Mesothelial cell of epicardium (in vitro differentiated cells): ENCODE data around the gene GPR65. TPM values are rescaled to one million over a fixed set of nuclear protein-coding genes. Genes with fewer than 3 reads are reported as not detected.

Source experiments
- DNase-seq, 2 experiments: peaks; one replicate each; pipeline ENCODE4 v3.0.0; 2021; ENCODE audit warnings: low spot score in 2 of 2; ENCODE audit not compliant: unreplicated experiment in 2 of 2
- H3K27ac Mint-ChIP-seq: 2 replicates; pipeline ENCODE4 v1.8.0; 2021; ENCODE audit warnings: mixed read lengths
- H3K27me3 Mint-ChIP-seq: 2 replicates; pipeline ENCODE4 v1.8.0; 2021; ENCODE audit warnings: low read depth, mixed read lengths
- H3K36me3 Mint-ChIP-seq: 2 replicates; pipeline ENCODE4 v1.8.0; 2021; ENCODE audit warnings: mixed read lengths
- H3K4me1 Mint-ChIP-seq: 2 replicates; pipeline ENCODE4 v1.8.0; 2021; ENCODE audit warnings: mixed read lengths
- H3K4me3 Mint-ChIP-seq: 2 replicates; pipeline ENCODE4 v1.8.0; 2021; ENCODE audit warnings: mild to moderate bottlenecking, moderate library complexity, mixed read lengths
- H3K9me3 Mint-ChIP-seq: 2 replicates; pipeline ENCODE4 v1.8.0; 2021; ENCODE audit warnings: mixed read lengths
- CTCF ChIP-seq: fragments of 200-600 bp; sonication (generic); IDR thresholded peaks from one replicate; pipeline ENCODE4 v1.5.0; 2021; ENCODE audit warnings: antibody characterized with exemption; ENCODE audit not compliant: unreplicated experiment
- total RNA-seq: library from RNA; stranded (reverse); gene quantifications from 3 replicates; pipeline ENCODE4 v1.2.1, GENCODE V29; 2021

GPR65 gene
- total RNA-seq, 1 donor from 2014 or later: not detected

- Mint-ChIP-seq H3K27ac (no peak overlapping the region), H3K36me3 (no peaks in the 10 kb centered on the region), H3K27me3 (no peaks in the 10 kb centered on the region), H3K9me3 (no peaks in the 10 kb centered on the region), H3K4me3 (no peak overlapping the region), H3K4me1 (no peaks in the 10 kb centered on the region)
- no peak for DNase-seq
- no peak for TF ChIP-seq CTCF
Measured at GRCh38 chr14:88004506-88005036, 364 bp upstream of the GPR65 start.

- H3K9me3 Mint-ChIP-seq: no peaks in the 10 kb centered on the region
- TF ChIP-seq CTCF: no peak
- no peak overlapping the region for H3K27ac Mint-ChIP-seq
- H3K4me1 Mint-ChIP-seq: peaks cover 3% of the 10 kb centered on the region
- H3K36me3 Mint-ChIP-seq: no peaks in the 10 kb centered on the region
- DNase-seq: no peak
- H3K27me3 Mint-ChIP-seq: no peaks in the 10 kb centered on the region
- no peak overlapping the region for H3K4me3 Mint-ChIP-seq
Measured at GRCh38 chr14:88005978-88006851, 1.3 kb downstream of the GPR65 start.

- peaks cover 3% of the 10 kb centered on the region for H3K4me1 Mint-ChIP-seq
- no peak for TF ChIP-seq CTCF
- H3K36me3 Mint-ChIP-seq: no peaks in the 10 kb centered on the region
- no peak overlapping the region for H3K27ac Mint-ChIP-seq
- no peak overlapping the region for H3K4me3 Mint-ChIP-seq
- no peak for DNase-seq
- peaks cover 3% of the 10 kb centered on the region for H3K27me3 Mint-ChIP-seq
- H3K9me3 Mint-ChIP-seq: no peaks in the 10 kb centered on the region
Measured at GRCh38 chr14:88007608-88008007, 2.7 kb downstream of the GPR65 start.

GRCh38 chr14:88008039-88008742, 3.3 kb downstream of the GPR65 start:
- DNase-seq: no peak
- H3K27ac Mint-ChIP-seq: no peak overlapping the region
- H3K4me3 Mint-ChIP-seq: no peak overlapping the region
- H3K36me3 Mint-ChIP-seq: no peaks in the 10 kb centered on the region
- H3K4me1 Mint-ChIP-seq: peaks cover 3% of the 10 kb centered on the region
- H3K9me3 Mint-ChIP-seq: no peaks in the 10 kb centered on the region
- H3K27me3 Mint-ChIP-seq: peaks cover 3% of the 10 kb centered on the region
- no peak for TF ChIP-seq CTCF

GRCh38 chr14:88009486-88009885, 4.6 kb downstream of the GPR65 start:
- H3K9me3 Mint-ChIP-seq: no peaks in the 10 kb centered on the region
- DNase-seq: no peak

More at GRCh38 chr14:88009486-88009885, 4.6 kb downstream of the GPR65 start:
- Mint-ChIP-seq H3K4me1 (peaks cover 3% of the 10 kb centered on the region), H3K27ac (no peak overlapping the region), H3K27me3 (peaks cover 5% of the 10 kb centered on the region), H3K36me3 (no peaks in the 10 kb centered on the region), H3K4me3 (no peak overlapping the region)
- no peak for TF ChIP-seq CTCF
